ENCODE measurements around the gene PALB2. TPM values are rescaled to one million over a fixed set of nuclear protein-coding genes. Genes with fewer than 3 reads are reported as not detected.

Gene PALB2
- total and polyA plus RNA-seq, 2 of the 13 experiments (the other 11 are each of a cell fraction or from before 2014, with no cell fraction given), result 12.1 to 40.9 TPM

GRCh38 chr16:23678430-23679273, 37.5 kb upstream of the PALB2 start, which contains the start of gene PLK1 (continued):
- peak; percentile 77 for TF ChIP-seq ZBED4 (CRISPR knock-in tag; IDR thresholded peaks at IDR 0.05; ENCODE audit: borderline replicate concordance)
- peak; percentile 72; the same call in 1 of the 2 replicates for TF ChIP-seq PPARG (CRISPR knock-in tag; conservative IDR thresholded peaks at IDR 0.05)
- TF ChIP-seq NFE2L2 (IDR thresholded peaks at IDR 0.05; ENCODE audit: low read length), result no peak
- peak; percentile 44; the same call in 1 of the 2 replicates for TF ChIP-seq TP53 (CRISPR knock-in tag; conservative IDR thresholded peaks at IDR 0.05)
- no peak; the same call in 1 of the 2 replicates for TF ChIP-seq ZNF362 (CRISPR knock-in tag; IDR thresholded peaks at IDR 0.05; ENCODE audit: borderline replicate concordance)
- peak; percentile 66; the same call in 1 of the 2 replicates for TF ChIP-seq RCOR2 (CRISPR knock-in tag; IDR thresholded peaks at IDR 0.05)
- peak; percentile 12; the same call in 1 of the 2 replicates for TF ChIP-seq SP5 (CRISPR knock-in tag; IDR thresholded peaks at IDR 0.05; ENCODE audit: borderline replicate concordance, low read depth)
- peak; percentile 71; the same call in 1 of the 2 replicates for TF ChIP-seq CHD2 (IDR thresholded peaks at IDR 0.05; ENCODE audit: low read depth, low read length)
- peak; percentile 87; the same call in 1 of the 2 replicates for TF ChIP-seq KLF11 (CRISPR knock-in tag; IDR thresholded peaks at IDR 0.05)
- peak; percentile 100 for TF ChIP-seq ARID4A (CRISPR knock-in tag; IDR thresholded peaks at IDR 0.05; ENCODE audit: borderline replicate concordance)
- TF ChIP-seq ZNF180 (CRISPR knock-in tag; IDR thresholded peaks at IDR 0.05; ENCODE audit: borderline replicate concordance, low read depth), result no peak
- no peak; the same call in 1 of the 2 replicates for TF ChIP-seq MIER2 (CRISPR knock-in tag; IDR thresholded peaks at IDR 0.05)
- peak; percentile 100 for TF ChIP-seq ZFYVE20 (CRISPR knock-in tag; IDR thresholded peaks at IDR 0.05; ENCODE audit: borderline replicate concordance, low read depth)
- TF ChIP-seq ELF3 (CRISPR knock-in tag; IDR thresholded peaks at IDR 0.05), result peak; percentile 91
- peak; percentile 46; the same call in 1 of the 2 replicates for TF ChIP-seq MLX (CRISPR knock-in tag; IDR thresholded peaks at IDR 0.05)
- no peak for TF ChIP-seq HES4 (CRISPR knock-in tag; IDR thresholded peaks at IDR 0.05; ENCODE audit: borderline replicate concordance)
- peak; percentile 91; the same call in 1 of the 2 replicates for TF ChIP-seq DNMT3B (CRISPR knock-in tag; conservative IDR thresholded peaks at IDR 0.05)
- TF ChIP-seq CREB1 (IDR thresholded peaks at IDR 0.05), result peak; percentile 73
- TF ChIP-seq CREB1 (CRISPR knock-in tag; IDR thresholded peaks at IDR 0.05), result peak; percentile 84; the same call in 1 of the 2 replicates
- TF ChIP-seq FLYWCH1 (CRISPR knock-in tag; IDR thresholded peaks at IDR 0.05), result peak; percentile 100

All from HepG2 (cell line).